C4-2B (cell line): ENCODE data around the gene DNAJC22.

Experiments used
- CTCF ChIP-seq: fragments of 450-650 bp; conservative IDR thresholded peaks from 2 replicates; pipeline ENCODE4 v1.5.1; 2017; ENCODE audit warnings: mild to moderate bottlenecking
- ZFX ChIP-seq: fragments of 450-650 bp; IDR thresholded peaks from 2 replicates; pipeline ENCODE4 v1.6.1; 2017

- TF ChIP-seq CTCF (no peak), ZFX (no peak)
Observed at GRCh38 chr12:49332891-49333371, 13.8 kb upstream of the DNAJC22 start.
